ENCODE data around the gene LANCL3. TPM values are rescaled to one million over a fixed set of nuclear protein-coding genes. Genes with fewer than 3 reads are reported as not detected.
"Not testable (repeated sequence)": the region's sequence is repeated elsewhere in the genome, so short reads cannot be mapped to it uniquely, and the experiment has no call there.

Gene LANCL3
- total RNA-seq, 2 experiments from 2014 or later, result 0.38 to 0.65 TPM

GRCh38 chrX:37609727-37610126 is 38.3 kb downstream of the LANCL3 start:
- CTCF ChIA-PET, result no interaction called here
- POLR2A ChIA-PET, result no interaction called here

GRCh38 chrX:37613933-37614332 is 42.5 kb downstream of the LANCL3 start:
- ChIA-PET CTCF (no interaction called here), POLR2A (no interaction called here)

- CTCF ChIA-PET, result no interaction called here
- POLR2A ChIA-PET, result no interaction called here
Observed at GRCh38 chrX:37627602-37628001, 56.1 kb downstream of the LANCL3 start.

GRCh38 chrX:37638047-37638446 is 66.6 kb downstream of the LANCL3 start:
- CTCF ChIA-PET, result no interaction called here
- POLR2A ChIA-PET, result no interaction called here

- ChIA-PET CTCF (no interaction called here), POLR2A (no interaction called here)
Observed at GRCh38 chrX:37640142-37640541, 68.7 kb downstream of the LANCL3 start.

- ChIA-PET CTCF (no interaction called here), POLR2A (no interaction called here)
Observed at GRCh38 chrX:37641859-37642258, 70.4 kb downstream of the LANCL3 start.

- CTCF ChIA-PET, result no interaction called here
- POLR2A ChIA-PET, result no interaction called here
Observed at GRCh38 chrX:37644381-37645305, 73.2 kb downstream of the LANCL3 start.

- ChIA-PET CTCF (no interaction called here), POLR2A (no interaction called here)
Observed at GRCh38 chrX:37646254-37646653, 74.8 kb downstream of the LANCL3 start.

- POLR2A ChIA-PET, CTCF ChIA-PET: not testable (repeated sequence)
Observed at GRCh38 chrX:37650879-37651278, 79.4 kb downstream of the LANCL3 start.

- POLR2A ChIA-PET, result no interaction called here
- CTCF ChIA-PET, result no interaction called here
Observed at GRCh38 chrX:37651921-37652452, 80.5 kb downstream of the LANCL3 start.

- CTCF ChIA-PET, result no interaction called here
- POLR2A ChIA-PET, result no interaction called here
Observed at GRCh38 chrX:37652589-37653231, 81.2 kb downstream of the LANCL3 start.

GRCh38 chrX:37653397-37654085 is 82.1 kb downstream of the LANCL3 start:
- CTCF ChIA-PET, result no interaction called here
- POLR2A ChIA-PET, result no interaction called here

- ChIA-PET POLR2A (no interaction called here), CTCF (no interaction called here)
Observed at GRCh38 chrX:37658343-37659030, 87.0 kb downstream of the LANCL3 start.

GRCh38 chrX:37659047-37659446 is 87.6 kb downstream of the LANCL3 start:
- ChIA-PET CTCF (no interaction called here), POLR2A (no interaction called here)

- ChIA-PET POLR2A (no interaction called here), CTCF (no interaction called here)
Observed at GRCh38 chrX:37662181-37662580, 90.7 kb downstream of the LANCL3 start.

- CTCF ChIA-PET, result no interaction called here
- POLR2A ChIA-PET, result no interaction called here
Observed at GRCh38 chrX:37666516-37666915, 95.1 kb downstream of the LANCL3 start.

GRCh38 chrX:37667141-37667540 is 95.7 kb downstream of the LANCL3 start:
- ChIA-PET POLR2A (no interaction called here), CTCF (no interaction called here)

- ChIA-PET POLR2A (no interaction called here), CTCF (no interaction called here)
Observed at GRCh38 chrX:37672563-37672962, 101.1 kb downstream of the LANCL3 start.

- CTCF ChIA-PET, result no interaction called here
Observed at GRCh38 chrX:37676811-37677210, 105.3 kb downstream of the LANCL3 start.

GRCh38 chrX:37677243-37677642 is 105.8 kb downstream of the LANCL3 start:
- ChIA-PET CTCF (no interaction called here), POLR2A (no interaction called here)

More at GRCh38 chrX:37676811-37677210, 105.3 kb downstream of the LANCL3 start:
- POLR2A ChIA-PET, result no interaction called here

All from activated CD8-positive, alpha-beta memory T cell treated with anti-CD3 and anti-CD28 coated beads for 36 hours (primary cell).